Tibial nerve (tissue), 4 donors: ENCODE measurements around the gene GNA12.

ENCODE experiments used
- CTCF ChIP-seq, 5 experiments: fragments of 200-600 bp in 3 of 5; fragments of 450-650 bp in 2 of 5; sonication (generic) in 3 of 5; IDR thresholded peaks; one replicate each; pipeline ENCODE4 v1.5.1; 2016 to 2019; ENCODE audit warnings: antibody characterized with exemption in 5 of 5, mild to moderate bottlenecking in 3 of 5, moderate library complexity in 2 of 5
- EP300 ChIP-seq, 2 donors: sonication (generic); formaldehyde crosslinking; IDR thresholded peaks; one replicate each; pipeline ENCODE4 v1.6.1; 2017; ENCODE audit warnings: antibody characterized with exemption in 2 of 2, mild to moderate bottlenecking in 1 of 2
- POLR2A ChIP-seq, 2 donors: fragments of 450-650 bp; IDR thresholded peaks; one replicate each; pipeline ENCODE4 v1.6.1; 2017; ENCODE audit warnings: antibody characterized with exemption in 2 of 2, mild to moderate bottlenecking in 2 of 2, moderate library complexity in 2 of 2

DNA sequence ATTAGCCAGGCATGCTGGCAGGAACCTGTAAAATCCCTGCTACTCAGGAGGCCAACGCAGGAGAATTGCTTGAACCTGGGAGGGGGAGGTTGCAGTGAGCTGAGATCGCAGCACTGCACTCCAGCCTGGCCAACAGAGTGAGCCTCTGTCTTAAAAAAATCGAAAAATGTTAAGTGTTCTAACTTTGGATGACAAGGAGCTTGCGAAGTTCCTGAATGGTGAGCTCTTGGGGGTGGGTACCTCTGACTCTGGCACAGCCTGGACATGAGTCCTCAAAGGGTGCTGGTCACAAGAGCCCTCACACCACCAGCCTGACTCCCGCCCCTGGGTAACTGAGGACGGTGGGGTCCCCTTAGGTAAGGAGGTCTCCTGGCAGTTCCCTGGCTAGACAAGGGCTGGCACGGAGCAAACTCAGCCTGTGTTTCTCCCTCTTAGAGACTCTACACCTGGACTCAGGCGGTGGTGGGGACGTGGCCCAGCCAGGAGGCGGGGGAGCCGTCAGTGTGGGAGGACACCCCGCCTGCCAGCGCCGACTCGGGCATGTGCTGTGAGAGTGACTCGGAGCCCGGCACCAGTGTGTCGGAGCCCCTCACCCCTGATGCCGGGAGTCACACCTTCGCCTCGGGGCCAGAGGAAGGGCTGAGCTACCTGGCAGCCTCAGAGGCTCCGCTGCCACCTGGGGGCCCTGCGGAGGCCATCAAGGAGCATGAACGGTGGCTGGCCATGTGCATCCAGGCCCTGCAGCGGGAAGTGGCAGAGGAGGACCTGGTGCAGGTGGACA lies 132.0 kb downstream of the GNA12 start:
- TF ChIP-seq CTCF (IDR thresholded peaks at IDR 0.05): no peak
- no peak for TF ChIP-seq POLR2A (IDR thresholded peaks at IDR 0.05)
- TF ChIP-seq EP300 (IDR thresholded peaks at IDR 0.05): no peak
